NB4 (cell line): Measurements from ENCODE around the gene DPP4.

Experiments
- CTCF ChIP-seq: IDR thresholded peaks from one replicate; pipeline ENCODE4 v1.5.1; 2012; ENCODE audit warnings: low read depth, low read length
- MYC ChIP-seq: IDR thresholded peaks from 2 replicates; pipeline ENCODE4 v1.6.1; 2011; ENCODE audit warnings: low read depth, low read length
- POLR2A ChIP-seq: IDR thresholded peaks from 2 replicates; pipeline ENCODE4 v1.6.1; 2011; ENCODE audit warnings: mild to moderate bottlenecking; ENCODE audit not compliant: insufficient read length; ENCODE audit errors: extremely low read depth
- TF ChIP-seq, protein P1 (sequence below): IDR thresholded peaks from 2 replicates; pipeline ENCODE4 v1.6.1; 2011; ENCODE audit warnings: low read depth, low read length

- TF ChIP-seq POLR2A (no peak), CTCF (no peak), MYC (no peak)
- TF ChIP-seq, protein P1, sequence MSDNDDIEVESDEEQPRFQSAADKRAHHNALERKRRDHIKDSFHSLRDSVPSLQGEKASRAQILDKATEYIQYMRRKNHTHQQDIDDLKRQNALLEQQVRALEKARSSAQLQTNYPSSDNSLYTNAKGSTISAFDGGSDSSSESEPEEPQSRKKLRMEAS: no peak
Observed at GRCh38 chr2:162106746-162107145, 32.7 kb upstream of the DPP4 start.
